NCI-H1105 (cell line): Measurements from ENCODE around the gene SNRPA1.

Experiments used
- DNase-seq: peaks from one replicate; lab custom pipeline; 2025; lab: John Stamatoyannopoulos, UW

The SNRPA1 gene

DNA sequence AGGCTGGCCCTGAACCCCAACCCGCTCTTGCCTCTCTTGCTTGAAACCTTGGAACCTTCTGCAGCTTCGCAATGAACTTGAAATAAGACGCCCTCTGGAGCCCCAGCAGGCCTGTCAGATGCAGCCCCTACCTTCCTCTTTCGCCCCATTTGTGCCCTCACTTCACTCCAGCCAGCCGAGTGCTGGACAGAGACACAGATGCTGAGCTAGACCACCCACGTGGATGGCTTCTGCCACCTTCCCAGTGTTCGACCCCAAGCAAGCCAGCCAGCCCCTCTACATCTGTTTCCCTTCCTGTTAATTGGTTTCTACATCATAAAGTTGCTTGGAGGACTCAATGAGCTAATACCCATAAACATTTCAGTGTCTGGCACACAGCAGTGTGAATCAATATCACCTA is 23.8 kb upstream of the SNRPA1 start:
- DNase-seq, result no peak

DNA sequence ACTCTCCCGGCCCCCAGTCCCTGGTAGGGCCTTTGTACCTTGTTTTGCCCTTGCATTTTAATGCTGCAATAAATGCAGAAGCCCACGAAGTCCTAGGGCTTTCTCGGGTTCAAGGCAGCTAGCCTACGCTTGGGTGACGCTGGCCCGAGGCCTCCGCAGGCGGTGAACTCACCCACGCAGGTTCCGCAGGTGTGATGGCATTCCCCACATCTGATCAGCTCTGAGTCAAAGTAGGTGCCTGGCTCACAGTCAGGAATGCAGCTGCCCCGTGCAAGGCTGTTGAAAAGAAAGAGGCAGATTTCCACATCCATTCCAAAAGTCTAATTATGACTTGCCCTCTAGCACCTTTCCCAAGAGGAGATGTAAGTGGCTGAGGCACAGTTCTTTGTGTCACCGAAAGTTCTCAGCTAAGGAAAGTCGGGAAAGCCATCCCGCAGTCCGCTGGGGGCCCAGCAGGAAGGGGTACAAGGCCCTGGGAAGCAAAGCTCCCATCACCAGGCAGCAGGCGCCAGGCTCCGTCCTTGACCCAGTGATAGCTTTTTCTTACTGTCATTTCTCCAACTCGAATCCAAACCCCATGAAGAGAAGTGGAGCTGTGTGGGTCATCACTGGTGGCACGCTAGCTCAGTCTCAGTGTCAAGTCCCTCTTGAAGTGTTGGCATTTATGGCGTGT is 23.2 kb upstream of the SNRPA1 start:
- DNase-seq, result no peak

DNA sequence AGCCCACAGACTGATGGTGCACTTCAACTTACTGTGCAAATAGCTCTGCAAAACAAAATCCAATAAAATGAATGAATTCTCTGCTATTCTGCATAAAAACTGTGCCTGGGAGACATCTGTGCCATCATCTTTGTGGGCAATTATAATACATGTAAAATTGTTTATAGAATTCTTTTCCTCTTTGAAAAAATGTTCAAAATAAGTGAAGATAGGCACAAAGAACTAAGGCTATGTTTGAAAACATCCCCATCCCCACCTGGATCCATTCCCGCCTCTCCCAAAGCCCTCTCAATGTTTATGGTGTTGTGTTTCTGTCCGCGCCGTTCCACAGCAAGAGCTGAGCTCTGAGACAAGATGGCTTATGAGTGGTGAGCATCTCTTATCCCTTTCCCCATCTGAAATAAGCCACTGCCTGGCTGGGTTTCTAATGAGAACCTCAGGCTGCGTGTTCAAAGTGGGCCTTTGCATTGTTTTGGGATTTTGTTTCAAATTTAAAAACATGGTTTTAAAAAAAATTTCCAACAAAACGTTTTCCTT is 22.4 kb upstream of the SNRPA1 start:
- DNase-seq, result no peak

DNA sequence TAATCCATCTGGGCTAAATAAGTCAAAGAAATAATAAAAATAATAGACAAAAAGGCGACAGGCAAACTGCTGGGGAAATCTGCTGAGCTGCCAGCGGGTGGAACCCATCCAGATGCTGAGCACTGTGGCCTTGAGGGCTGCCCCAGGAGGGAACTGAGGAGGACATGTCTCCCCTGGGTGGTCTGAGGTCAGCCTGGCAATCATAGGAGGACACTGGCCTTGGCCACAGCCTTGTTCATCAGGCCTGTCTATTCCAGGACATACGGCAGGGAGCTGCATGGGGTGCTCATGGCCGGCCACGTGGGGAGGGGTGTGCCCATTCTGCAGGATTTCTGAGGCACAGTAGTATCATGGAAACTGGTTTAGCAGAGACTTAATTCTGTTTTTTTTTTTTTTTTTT is 21.5 kb upstream of the SNRPA1 start:
- DNase-seq, result no peak

DNA sequence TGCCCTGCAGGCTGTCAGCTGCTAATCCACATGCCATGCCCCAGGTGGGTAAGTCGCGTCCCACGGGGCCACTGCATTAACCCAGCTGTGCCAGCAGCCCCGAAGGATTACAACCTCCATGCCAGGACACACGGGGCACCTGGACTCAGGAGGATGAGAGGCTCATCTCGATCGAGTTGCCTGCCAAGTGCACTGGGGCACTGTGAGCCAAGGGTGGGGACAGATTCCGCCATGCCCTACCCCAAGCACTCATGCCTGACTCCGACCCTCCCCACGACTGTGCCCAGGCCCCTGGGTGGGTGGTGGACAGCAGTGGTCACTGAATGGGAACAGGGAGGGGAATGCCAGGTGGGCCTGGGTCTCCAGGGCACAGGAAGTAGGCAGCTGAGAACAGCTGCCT is 20.7 kb upstream of the SNRPA1 start:
- no peak for DNase-seq

DNA sequence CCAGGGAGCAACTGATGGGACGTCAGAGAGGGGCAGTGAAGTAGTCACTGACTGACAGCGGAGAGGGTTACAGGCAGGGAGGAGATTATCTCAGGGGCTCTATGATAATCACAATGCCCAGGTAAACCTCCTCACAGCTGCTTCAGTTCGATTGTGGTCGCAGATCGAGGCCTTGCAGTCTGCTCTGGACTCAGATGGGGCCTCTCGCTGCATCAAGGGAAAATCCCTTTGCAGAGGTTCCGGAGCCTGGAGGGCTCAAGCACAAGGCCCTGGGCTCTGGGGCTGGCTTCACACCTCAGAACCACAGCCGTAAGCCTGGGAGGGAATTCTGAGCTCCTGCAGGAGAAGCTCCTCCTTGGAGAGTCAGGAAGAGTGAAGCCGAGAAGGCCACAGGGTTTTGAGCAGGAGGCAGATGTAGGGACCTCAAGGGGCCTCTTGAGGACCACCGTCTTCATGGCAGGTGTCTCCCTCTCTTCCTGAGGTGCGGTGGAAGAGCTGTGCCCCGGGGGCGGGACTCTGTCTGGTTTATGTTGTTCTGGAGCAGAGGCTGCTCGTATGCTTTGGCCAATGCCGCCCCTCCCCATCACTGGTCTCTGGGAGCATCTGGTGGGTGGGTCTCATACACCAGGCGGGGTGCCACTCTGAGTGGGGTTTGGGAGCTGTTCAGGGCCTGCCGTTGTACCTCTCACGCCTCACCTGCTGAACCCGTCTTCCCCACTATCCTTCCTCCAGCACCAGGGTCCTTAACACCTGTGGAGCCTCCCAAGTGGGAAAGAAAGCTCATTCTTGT is 19.5 kb upstream of the SNRPA1 start:
- no peak for DNase-seq

DNA sequence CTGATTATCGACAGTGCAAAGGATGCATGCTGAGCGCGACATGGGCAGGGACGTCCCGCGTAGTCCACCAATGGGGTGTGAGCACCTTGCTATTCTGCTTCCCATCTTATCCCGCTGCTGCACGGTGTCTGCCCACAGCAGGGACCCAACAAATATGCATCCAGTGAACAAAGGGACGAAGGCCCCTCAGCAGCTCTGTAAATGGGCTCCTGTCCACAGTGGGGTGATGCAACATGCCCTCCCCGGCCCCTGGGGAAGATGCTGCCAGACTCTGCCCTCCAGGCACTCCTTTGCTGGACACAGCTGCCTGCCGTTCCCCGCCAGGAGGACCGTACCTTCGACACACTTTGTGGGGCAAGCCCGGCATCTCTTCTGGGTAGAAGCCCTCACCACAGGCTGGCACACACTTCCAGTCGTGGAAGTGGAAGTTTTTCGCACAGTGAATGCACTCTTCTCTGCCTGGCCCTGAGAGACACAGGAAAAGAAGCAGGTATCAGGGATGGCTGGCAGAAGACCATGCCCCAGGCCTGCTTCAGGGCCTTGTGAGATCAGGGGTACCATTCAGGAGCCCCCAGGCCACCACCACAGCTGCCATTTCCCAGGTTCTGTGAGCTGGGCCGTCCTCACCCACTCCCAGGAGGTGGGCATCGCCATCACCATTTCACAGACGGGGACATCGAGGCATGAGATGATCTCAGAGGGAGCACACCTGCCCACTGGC is 18.2 kb upstream of the SNRPA1 start:
- no peak for DNase-seq

DNA sequence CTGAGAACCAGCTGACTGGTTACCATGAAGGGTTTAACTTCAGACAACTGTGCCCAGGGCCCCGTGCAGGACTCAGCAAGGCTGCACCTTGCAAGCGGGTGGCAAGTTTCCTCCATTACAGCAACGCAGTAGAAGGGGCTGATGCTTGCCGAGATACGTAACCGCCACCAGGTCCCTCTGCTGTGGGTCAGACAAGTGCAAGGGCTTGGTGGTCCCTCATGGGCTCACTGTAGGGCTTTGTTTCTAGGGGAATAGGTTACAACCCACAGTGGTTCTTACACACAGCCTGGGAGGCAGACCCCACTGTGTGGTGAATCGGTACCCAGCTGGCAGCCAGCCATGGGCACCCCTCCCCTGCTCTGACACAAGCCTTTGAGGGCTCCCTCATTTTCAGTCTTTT is 15.5 kb upstream of the SNRPA1 start:
- DNase-seq, result no peak

DNA sequence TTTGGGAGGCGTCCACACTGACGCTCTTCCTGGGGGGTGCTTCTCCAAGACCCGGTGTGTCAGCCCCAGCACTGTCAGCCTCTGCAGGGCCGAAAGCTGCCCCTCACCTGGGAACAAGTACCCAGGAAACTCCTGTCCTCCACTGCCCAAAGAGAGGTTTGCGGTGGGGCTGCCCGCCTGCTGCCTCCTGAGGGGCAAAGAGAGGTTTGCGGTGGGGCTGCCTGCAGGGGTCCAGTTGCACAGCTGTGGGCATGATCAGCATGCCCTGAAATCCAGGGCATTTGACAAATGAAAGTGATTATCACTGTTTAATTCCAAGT is 15.1 kb upstream of the SNRPA1 start:
- no peak for DNase-seq

DNA sequence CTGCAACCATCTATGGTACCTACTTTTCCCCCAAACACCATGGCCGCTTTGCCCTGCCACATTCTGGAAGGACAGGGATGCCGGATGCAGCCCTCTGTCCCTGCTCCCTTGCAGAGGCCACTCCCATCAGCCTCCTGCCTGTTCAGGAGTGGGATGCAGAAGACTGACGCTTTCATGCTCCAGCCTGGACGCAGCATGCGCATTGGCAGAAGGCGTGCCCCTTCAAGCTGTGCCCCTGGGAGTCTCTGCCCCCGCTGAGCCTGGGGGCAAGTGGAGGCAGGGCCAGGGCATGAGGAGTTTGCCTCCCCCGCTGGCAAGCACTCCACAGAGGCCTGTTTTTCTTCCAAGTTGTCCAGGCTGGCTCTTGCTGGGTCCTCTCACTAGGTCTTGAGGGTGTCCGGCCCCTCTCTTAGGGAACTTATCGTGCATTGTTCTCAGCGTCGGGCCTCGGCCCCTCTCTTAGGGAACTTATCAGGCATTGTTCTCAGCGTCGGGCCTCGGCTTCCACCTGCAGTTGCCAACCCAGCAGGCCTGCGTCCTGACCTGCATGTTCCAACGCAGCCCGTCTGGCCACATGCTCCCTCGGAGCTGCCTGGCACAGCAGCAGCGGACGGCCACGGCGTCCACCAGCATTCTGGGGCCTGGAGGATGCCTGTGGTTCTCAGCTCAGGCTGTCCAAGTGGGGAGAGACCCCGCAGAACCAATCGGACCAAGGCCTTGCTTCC is 14.6 kb upstream of the SNRPA1 start:
- DNase-seq, result no peak

DNA sequence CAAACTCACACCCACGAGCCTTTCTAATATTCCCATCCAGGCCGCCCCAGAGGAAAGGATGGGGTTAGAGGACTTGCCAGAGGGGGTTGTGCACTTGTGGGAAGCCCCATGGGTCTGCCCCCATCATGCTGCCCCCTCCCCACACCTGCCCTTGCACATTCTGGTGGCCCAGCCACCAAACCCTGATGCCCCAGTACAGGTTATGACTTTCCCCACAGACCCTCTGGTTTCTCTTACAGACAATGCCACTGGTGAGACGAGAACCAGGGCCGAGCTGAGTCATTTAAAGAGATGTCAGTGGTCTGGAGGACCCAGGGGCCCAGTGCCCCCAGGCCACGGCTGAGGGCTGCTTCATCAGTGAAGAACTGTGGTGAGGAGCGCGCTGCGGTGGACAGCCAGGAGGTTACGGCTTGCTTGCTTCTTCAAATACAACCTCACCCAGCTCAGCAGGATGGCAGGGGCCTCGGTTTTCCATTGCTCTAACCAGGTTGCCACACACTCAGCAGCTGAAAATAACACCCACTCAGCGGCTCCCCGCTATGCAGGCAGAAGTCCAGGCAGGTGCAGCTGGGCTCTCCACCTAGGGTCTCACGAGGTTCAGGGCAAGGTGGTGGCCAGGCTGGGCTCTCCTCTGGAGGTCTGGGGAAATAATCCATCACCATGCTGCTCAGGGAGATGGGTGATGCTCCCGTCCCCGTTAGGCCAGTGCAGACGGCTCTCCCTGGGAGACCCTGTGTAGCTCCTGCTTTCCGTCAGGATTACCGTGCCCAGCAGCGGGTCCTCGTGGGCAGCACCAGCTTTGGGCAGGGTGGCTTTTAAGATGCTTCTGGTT is 13.8 kb upstream of the SNRPA1 start:
- DNase-seq, result no peak

DNA sequence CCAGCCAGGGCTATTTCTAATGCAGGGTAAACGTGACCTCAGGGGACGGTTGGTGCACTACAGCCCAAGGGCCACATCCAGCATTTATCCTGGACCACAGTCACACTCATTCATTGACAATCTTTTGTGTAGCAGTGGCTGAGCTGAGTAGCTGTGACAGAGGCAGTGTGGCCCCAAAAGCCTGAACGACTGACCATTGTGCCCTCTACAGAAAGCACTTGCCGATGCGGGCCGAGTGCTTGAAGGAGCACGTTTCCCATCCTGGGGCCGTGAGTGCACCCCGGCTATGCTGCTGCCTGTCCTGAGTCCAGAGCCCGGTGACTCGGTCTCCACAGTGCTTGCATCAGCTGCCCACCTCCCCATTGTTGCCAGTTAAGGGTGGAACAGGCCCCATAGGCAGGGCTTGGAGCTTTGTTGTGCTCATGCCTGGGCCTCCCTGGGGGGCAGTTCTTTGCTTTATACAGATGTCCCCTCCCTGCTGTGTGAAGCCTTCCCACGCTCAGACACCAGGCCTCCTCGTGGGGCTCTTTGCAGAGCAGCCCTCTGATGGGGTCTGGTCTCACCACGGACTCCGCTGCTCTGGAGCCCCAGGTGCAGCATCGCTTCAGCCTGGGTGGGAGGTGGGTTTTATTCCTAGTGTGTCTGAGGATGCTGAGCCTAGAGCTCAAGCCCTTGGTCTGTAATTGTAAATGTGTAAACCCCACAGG is 13.0 kb upstream of the SNRPA1 start:
- DNase-seq, result no peak

DNA sequence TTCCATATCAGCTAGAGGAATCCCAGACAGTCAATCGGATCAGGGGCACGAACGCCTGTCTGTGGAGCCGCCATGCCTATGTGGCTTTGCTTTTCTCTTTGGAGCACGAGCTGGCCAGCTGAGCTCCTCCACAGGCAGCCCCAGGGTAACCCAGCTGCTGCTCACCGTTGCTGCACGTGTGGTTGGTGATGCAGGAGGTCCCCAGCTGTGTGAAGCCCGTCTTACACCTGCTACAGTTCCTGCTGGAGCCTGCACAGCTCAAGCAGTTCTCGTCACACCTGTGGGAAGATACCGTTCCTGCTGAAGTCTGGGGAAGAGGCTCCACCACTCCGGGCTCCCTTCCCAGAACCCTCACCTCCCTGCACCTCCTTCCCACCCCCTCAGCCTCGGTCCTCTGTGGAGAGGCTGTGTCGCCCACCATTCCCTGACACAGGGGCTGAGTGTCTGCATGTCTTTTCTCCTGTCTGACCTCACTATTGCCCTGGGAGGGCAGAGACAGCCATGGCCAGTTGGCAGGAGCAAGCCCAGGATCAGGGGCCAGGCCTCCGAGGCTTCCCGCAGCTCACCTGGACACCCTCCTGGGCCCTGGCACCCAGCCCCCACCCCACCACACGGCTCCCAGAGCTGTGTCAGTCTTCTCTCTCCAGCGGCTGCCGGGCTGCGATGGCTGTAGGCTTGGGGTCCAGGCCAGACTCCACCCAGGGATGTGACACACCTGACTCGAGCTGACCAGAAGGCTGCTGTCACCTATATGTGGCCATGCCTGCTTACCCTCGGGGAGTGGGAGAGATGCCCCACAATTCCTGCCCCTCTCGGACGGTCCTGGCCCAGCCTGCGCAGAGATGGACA is 12.2 kb upstream of the SNRPA1 start:
- DNase-seq, result no peak

DNA sequence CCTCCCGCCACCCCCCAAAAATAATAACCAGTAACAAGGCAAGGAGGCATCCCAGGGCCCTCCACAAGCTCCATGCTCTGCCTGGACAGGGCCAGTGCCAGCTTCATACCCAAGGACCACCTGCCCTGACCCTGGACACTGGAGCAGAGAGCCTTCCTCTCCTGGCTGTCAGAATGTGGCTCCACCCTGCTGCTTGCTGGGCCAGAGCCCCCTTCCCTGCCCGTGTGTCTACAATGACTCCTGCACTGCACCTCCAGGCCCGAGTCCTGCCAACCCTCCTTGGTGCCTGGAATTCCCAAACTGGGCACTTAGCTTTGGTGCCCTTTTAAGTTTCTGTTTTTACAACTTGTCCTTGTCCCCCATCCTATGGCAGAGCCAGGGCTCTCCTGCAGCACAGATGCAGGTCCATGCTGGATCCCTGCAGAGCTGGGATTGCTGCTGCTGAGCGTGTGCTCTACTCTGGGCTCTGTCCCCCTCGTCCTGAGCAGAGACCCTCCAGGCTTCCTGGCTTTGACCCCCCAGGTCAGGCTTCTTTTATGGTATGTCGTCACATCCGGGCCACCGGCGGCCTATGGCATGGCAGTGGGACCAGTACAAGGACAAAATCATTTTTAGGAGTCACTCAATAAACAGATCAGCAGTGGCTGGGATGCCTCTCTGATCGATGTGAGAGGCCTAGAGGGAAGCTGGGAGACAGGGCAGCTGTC is 11.4 kb upstream of the SNRPA1 start:
- DNase-seq, result no peak

DNA sequence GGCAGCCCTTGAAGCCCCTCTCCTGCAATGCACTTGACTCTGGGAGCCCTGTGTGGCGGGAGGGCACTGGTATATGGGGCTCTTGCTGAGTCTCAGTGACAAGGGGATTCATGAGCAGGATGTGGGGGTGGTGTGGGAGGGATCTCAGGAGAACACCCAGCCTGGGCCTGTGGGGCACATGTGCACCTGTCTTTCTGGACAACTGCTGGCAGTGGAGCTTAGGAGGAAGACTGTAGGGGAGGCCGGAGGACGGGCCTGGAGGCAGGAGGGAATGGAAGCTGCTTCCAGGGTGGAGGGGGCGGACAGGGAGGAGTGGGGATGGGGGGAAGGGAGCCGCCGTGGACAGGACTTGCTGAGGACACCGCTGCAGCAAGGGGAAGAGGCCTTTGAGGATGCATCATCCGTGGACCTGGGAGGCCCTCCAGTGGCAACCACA is 10.8 kb upstream of the SNRPA1 start:
- no peak for DNase-seq

DNA sequence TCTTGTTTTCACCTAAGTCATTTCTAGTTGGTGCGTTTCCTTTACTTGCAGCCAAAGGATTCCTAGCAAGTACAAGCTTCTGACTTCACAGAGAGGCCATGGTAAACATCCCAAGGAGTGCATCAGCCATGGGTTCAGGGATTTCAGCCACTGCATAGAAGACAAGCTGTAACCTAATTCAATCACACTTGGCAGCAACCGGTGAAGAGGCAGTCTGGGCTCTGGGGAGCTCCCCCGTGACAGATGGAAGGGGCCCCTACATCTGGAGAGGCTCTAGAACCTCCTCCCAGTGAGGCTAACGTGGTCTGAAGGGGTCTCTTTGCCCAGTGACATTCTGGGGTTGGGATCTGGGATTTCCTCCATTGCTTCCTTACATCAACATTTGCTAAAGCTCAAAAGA is 8.4 kb upstream of the SNRPA1 start:
- DNase-seq, result no peak

DNA sequence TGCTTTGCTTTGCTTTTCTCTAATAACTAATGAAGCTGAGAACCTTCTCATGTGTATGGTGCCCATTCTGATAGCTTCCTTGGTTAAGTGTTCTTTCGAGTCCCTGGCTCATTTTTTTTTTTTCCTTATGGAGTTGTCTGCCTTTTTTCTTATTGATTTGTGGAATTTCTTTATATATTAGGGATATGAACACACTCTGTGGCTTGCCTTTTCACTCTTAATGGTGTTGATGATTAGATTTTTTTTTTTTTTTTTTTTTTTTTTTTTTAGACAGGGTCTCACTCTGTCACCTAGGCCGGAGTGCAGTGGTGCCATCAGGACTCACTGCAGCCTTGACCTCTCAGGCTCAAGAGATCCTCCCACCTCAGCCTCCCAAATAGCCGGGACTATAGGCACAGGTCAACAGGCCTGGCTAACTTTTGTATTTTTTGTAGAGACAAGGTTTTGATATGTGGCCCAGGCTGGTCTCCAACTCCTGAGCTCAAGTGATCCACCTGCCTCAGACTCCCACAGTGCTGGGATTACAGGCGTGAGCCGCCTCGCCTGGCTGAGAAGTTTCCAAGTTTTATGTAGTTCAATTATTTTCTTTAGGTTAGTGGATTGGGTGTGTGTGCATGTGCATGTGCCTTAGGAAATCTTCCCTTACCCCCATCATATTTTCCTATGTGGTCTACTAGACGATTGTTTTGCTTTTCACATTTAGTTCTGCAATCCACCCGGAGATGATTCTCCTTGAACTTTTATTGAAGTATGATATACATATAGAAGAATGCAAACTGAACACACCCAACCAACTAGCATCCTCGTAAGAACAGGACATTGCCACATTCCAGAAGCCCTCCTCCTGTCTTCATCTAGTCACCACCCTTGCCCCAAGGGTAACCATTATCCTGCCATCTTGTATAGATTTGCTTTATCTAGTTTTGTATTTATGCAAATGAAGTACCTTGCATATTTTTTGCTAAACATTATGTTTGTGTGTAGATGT is 1.7 kb upstream of the SNRPA1 start:
- no peak for DNase-seq

DNA sequence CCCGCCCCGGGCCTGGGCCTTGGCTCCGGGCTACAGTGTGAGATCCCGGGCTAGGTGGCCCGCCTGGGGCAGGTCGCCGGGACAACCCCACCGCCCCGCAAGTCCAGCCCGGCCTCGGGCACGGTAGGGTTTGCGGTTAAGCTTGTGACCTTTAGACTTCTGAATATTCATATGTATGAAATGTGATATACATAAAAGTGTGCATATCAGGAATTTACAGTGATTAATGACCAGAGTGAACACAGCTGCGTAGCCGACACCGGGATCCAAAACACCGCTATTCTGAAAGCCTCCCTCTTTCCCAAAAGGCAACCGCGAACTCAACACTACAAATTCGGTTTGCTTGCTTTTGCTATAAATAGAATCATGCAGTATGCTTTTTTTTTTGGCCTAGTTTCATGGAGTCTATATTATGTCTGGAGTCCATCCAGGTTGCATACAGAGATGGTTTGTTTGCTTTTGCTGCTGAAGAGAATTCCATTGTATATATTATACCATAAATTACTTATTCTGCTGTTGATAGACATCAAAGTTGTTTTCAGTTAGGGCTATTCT is 636 bp upstream of the SNRPA1 start:
- DNase-seq, result no peak
